Upper lobe of left lung (tissue), 6 donors: ENCODE data around the gene LPIN1. TPM values are rescaled to one million over a fixed set of nuclear protein-coding genes. Genes with fewer than 3 reads are reported as not detected.

ENCODE experiments used
- ATAC-seq, 2 donors: fragments of 200-7000 bp; cut with Tn5 transposase; one replicate each; pipeline ENCODE4 v1.9.1; 2022; ENCODE audit warnings: mild to moderate bottlenecking in 2 of 2, moderate library complexity in 2 of 2; ENCODE audit not compliant: low FRiP score in 2 of 2
- DNase-seq, 2 donors: peaks; one replicate each; pipeline ENCODE4 v3.0.0-alpha.2; 2019 to 2020
- H3K27ac ChIP-seq, 4 donors: fragments of 200-600 bp; sonication (generic); one replicate each; pipeline ENCODE4 v1.5.1; 2016 to 2019
- H3K27me3 ChIP-seq, 4 donors: fragments of 200-600 bp; sonication (generic); one replicate each; pipeline ENCODE4 v1.5.1; 2017 to 2019
- H3K36me3 ChIP-seq, 4 donors: fragments of 200-600 bp; sonication (generic); one replicate each; pipeline ENCODE4 v1.5.1; 2016 to 2019
- H3K4me1 ChIP-seq, 4 donors: fragments of 200-600 bp; sonication (generic); one replicate each; pipeline ENCODE4 v1.5.1; 2018 to 2019
- H3K4me3 ChIP-seq, 4 donors: fragments of 200-600 bp; sonication (generic); one replicate each; pipeline ENCODE4 v1.5.1; 2017 to 2019; ENCODE audit warnings: mild to moderate bottlenecking in 2 of 4, moderate library complexity in 1 of 4
- H3K9me3 ChIP-seq, 4 donors: fragments of 200-600 bp; sonication (generic); one replicate each; pipeline ENCODE4 v1.5.1; 2018 to 2019
- CTCF ChIP-seq, 6 experiments: fragments of 450-650 bp in 4 of 6; fragments of 200-600 bp in 2 of 6; sonication (generic) in 2 of 6; IDR thresholded peaks; one replicate each; pipeline ENCODE4 v1.5.1; 2016 to 2019; ENCODE audit warnings: antibody characterized with exemption in 6 of 6
- EP300 ChIP-seq, 4 donors: sonication (generic); formaldehyde crosslinking; IDR thresholded peaks; one replicate each; pipeline ENCODE4 v1.5.1; 2017; ENCODE audit warnings: antibody characterized with exemption in 4 of 4, control low read depth in 2 of 4
- POLR2A ChIP-seq, 4 donors: fragments of 450-650 bp; IDR thresholded peaks; one replicate each; pipeline ENCODE4 v1.5.1; 2016 to 2017; ENCODE audit warnings: antibody characterized with exemption in 4 of 4, mild to moderate bottlenecking in 2 of 4
- POLR2AphosphoS5 ChIP-seq, 2 donors: sonication (generic); formaldehyde crosslinking; IDR thresholded peaks; one replicate each; pipeline ENCODE4 v1.5.1; 2017; ENCODE audit warnings: antibody characterized with exemption in 2 of 2
- WGBS, 2 donors: methylation state at CpG; one replicate each; pipeline ENCODE4 v1.1.5; 2017 to 2018; 5-methylcytosine and 5-hydroxymethylcytosine counted together
- total RNA-seq, 6 donors: library from RNA; depleted of rRNA in 4 of 6; stranded (reverse); fragments of >200 nt in 4 of 6; gene quantifications; one replicate each; pipeline versions ENCODE4 v1.1.0 to v1.2.1, GENCODE V29; 2016 to 2021
- donor health status: DM: no; HTN: no; CAD: no; lungs with moderate emphysema.
- donor health status: DM: no; HTN: yes; CAD: no; lungs with severe emphysema.

The LPIN1 gene
- total RNA-seq, 6 donors from 2014 or later = 45.9 to 87.0 (median 54.2) TPM

GRCh38 chr2:11781602-11782001, 35.2 kb downstream of the LPIN1 start:
- Histone ChIP-seq H3K27ac (no peak overlapping the region), H3K27me3 (no peaks in the 10 kb centered on the region), H3K4me3 (no peak overlapping the region), H3K9me3 (no peaks in the 10 kb centered on the region), H3K4me1 (peaks cover 8 to 17% (median 9%) of the 10 kb centered on the region in 4 donors), H3K36me3 (peaks cover 14 to 72% (median 61%) of the 10 kb centered on the region in 4 donors)
- no peak for ATAC-seq
- no peak for TF ChIP-seq CTCF (IDR thresholded peaks at IDR 0.05)
- TF ChIP-seq POLR2A (IDR thresholded peaks at IDR 0.05) = no peak
- no peak for TF ChIP-seq POLR2AphosphoS5 (IDR thresholded peaks at IDR 0.05)
- TF ChIP-seq EP300 (IDR thresholded peaks at IDR 0.05) = no peak
- no peak for DNase-seq
- 96 to 100% methylated on average over 3 of the region's 3 CpGs for WGBS, 2 donors

DNA sequence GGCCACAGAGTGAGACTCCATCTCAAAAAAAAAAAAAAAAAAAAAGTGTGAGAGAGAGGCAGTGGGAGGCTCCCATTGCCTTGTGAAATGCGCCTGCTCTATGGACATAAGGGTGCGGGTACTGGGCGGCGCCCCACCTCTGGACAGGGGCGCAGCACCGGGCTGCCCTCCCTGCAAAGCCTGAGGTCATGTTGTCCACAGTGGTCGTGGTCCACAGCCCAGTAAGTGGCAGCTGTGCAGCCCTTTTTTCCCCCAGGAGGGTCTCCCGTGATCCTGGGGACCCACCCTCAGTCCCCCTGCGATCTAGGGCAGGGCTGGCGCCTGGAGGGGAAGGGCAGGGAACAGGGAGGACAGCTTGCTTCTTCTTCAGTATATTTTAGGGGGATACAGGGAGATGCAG, 37.8 kb downstream of the LPIN1 start:
- TF ChIP-seq POLR2AphosphoS5 (IDR thresholded peaks at IDR 0.05) = no peak
- no peak for TF ChIP-seq CTCF (IDR thresholded peaks at IDR 0.05)
- TF ChIP-seq POLR2A (IDR thresholded peaks at IDR 0.05) = no peak
- no peak for TF ChIP-seq EP300 (IDR thresholded peaks at IDR 0.05)
- no peak overlapping the region for H3K27ac ChIP-seq
- no peak for DNase-seq
- H3K36me3 ChIP-seq = peaks cover 26 to 97% (median 81%) of the 10 kb centered on the region in 4 donors
- peaks cover 0 to 2% (median 1%) of the 10 kb centered on the region in 4 donors for H3K4me1 ChIP-seq
- no peaks in the 10 kb centered on the region for H3K9me3 ChIP-seq
- H3K4me3 ChIP-seq = peak overlapping the region in 1 of 4 donors; percentile 39
- no peaks in the 10 kb centered on the region for H3K27me3 ChIP-seq
- ATAC-seq = peak in 1 of 2 donors; percentile 7
- 81 to 90% methylated on average over 9 to 10 of the region's 10 CpGs for WGBS, 2 donors

GRCh38 chr2:11784747-11785610, 38.5 kb downstream of the LPIN1 start:
- H3K9me3 ChIP-seq = no peaks in the 10 kb centered on the region
- peak; percentile 64 to 80 for ATAC-seq
- H3K4me1 ChIP-seq = no peaks in the 10 kb centered on the region
- DNase-seq = peak in 1 of 2 donors; percentile 92
- TF ChIP-seq CTCF (IDR thresholded peaks at IDR 0.05) = peak; percentile 79 to 92 (median 86)
- no peak for TF ChIP-seq EP300 (IDR thresholded peaks at IDR 0.05)
- H3K27ac ChIP-seq = no peak overlapping the region
- peak overlapping the region in 3 of 4 donors; percentile 26 to 39 (median 33) for H3K4me3 ChIP-seq
- H3K27me3 ChIP-seq = no peaks in the 10 kb centered on the region
- 46 to 59% methylated on average over 35 to 47 of the region's 50 CpGs for WGBS, 2 donors
- H3K36me3 ChIP-seq = peaks cover 26 to 98% (median 80%) of the 10 kb centered on the region in 4 donors

DNA sequence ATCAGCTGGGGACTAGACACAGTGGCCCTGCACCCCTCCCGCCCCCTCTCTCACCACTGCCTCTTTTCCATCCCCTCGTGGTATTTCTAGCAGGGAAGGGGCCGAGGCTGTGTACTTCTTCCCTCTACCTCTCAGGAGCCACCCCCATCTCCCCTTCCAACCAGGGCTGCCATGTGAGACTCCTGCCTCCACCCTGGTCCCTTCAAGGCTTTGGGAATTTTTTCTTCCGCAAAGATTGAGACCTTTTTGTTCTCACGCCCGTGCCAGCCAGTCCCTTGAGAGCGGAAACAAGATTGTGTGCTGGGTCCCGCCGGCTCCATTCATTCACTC, 39.1 kb downstream of the LPIN1 start:
- H3K4me1 ChIP-seq = no peaks in the 10 kb centered on the region
- no peak for ATAC-seq
- no peaks in the 10 kb centered on the region for H3K27me3 ChIP-seq
- H3K27ac ChIP-seq = no peak overlapping the region
- no peak overlapping the region for H3K4me3 ChIP-seq
- no peak for DNase-seq
- H3K36me3 ChIP-seq = peaks cover 26 to 98% (median 77%) of the 10 kb centered on the region in 4 donors
- WGBS, 2 donors = 95 to 96% methylated on average over 9 of the region's 9 CpGs
- TF ChIP-seq POLR2AphosphoS5 (IDR thresholded peaks at IDR 0.05) (no peak), CTCF (IDR thresholded peaks at IDR 0.05) (no peak), POLR2A (IDR thresholded peaks at IDR 0.05) (no peak), EP300 (IDR thresholded peaks at IDR 0.05) (no peak)
- H3K9me3 ChIP-seq = no peaks in the 10 kb centered on the region
